A673 (cell line): Measurements from ENCODE around the gene ZNF892. TPM values are rescaled to one million over a fixed set of nuclear protein-coding genes. Genes with fewer than 3 reads are reported as not detected.

Source experiments
- BruUV-seq: library from RNA; stranded (reverse); fragments of 400-500 nt; replicated peaks from 2 replicates; lab custom pipeline; 2021; lab: Mats Ljungman, UMichigan
- CTCF ChIA-PET: fragments of 300-600 bp; sonication (Branson Sonifier 250); formaldehyde crosslinking; loops from one replicate; lab custom pipeline; 2022; ENCODE audit warnings: antibody characterized with exemption; lab: Charles Lee
- POLR2A ChIA-PET: fragments of 300-600 bp; sonication (Branson Sonifier 250); formaldehyde crosslinking; loops from one replicate; lab custom pipeline; 2022; ENCODE audit warnings: antibody characterized with exemption; ENCODE audit not compliant: low non-redundant PET; lab: Charles Lee
- DNase-seq: peaks from one replicate; pipeline ENCODE4 v3.0.0-alpha.2; 2015; ENCODE audit warnings: low spot score
- H3K27ac ChIP-seq: fragments of 200-600 bp; sonication (generic); 2 replicates; pipeline ENCODE4 v1.5.1; 2016; ENCODE audit warnings: mixed run types, low read depth, mild to moderate bottlenecking, mixed read lengths, antibody characterized with exemption, low read length; ENCODE audit not compliant: poor library complexity, severe bottlenecking
- H3K27me3 ChIP-seq: fragments of 200-600 bp; sonication (generic); replicated peaks from 2 replicates; pipeline ENCODE4 v1.6.1; 2017; ENCODE audit warnings: mixed run types, low read depth, mild to moderate bottlenecking, mixed read lengths, antibody characterized with exemption, low read length; ENCODE audit not compliant: insufficient read depth, poor library complexity
- H3K36me3 ChIP-seq: fragments of 200-600 bp; sonication (generic); 2 replicates; pipeline ENCODE4 v1.6.1; 2016; ENCODE audit warnings: mixed run types, mild to moderate bottlenecking, mixed read lengths, antibody characterized with exemption, low read length; ENCODE audit not compliant: insufficient read depth, poor library complexity, severe bottlenecking
- H3K4me1 ChIP-seq: fragments of 200-600 bp; sonication (generic); 2 replicates; pipeline ENCODE4 v1.6.1; 2017; ENCODE audit warnings: mixed run types, mild to moderate bottlenecking, mixed read lengths, antibody characterized with exemption, low read length; ENCODE audit not compliant: insufficient read depth, poor library complexity, severe bottlenecking
- H3K4me3 ChIP-seq: fragments of 200-600 bp; sonication (generic); 2 replicates; pipeline ENCODE4 v1.5.1; 2016; ENCODE audit warnings: low read depth, mixed run types, mild to moderate bottlenecking, mixed read lengths, low read length; ENCODE audit not compliant: poor library complexity, severe bottlenecking
- H3K9me3 ChIP-seq: fragments of 200-600 bp; sonication (generic); 2 replicates; pipeline ENCODE4 v1.6.1; 2016; ENCODE audit warnings: mixed run types, low read depth, mild to moderate bottlenecking, mixed read lengths, antibody characterized with exemption, low read length; ENCODE audit not compliant: poor library complexity, severe bottlenecking
- EZH2 ChIP-seq: fragments of 200-600 bp; sonication (generic); IDR thresholded peaks from 2 replicates; pipeline ENCODE4 v1.6.1; 2017; ENCODE audit warnings: borderline replicate concordance, low read depth, mild to moderate bottlenecking, mixed read lengths, antibody characterized with exemption, low read length; ENCODE audit not compliant: poor library complexity, severe bottlenecking
- intact Hi-C: fragments of 100-400 bp; cut with micrococcal nuclease; formaldehyde crosslinking; loops from one replicate; pipeline ENCODE4 v1.10.0; 2022; ENCODE audit not compliant: unreplicated experiment
- total RNA-seq: library from RNA; stranded (reverse); gene quantifications from 2 replicates; pipeline ENCODE4 v1.2.3, GENCODE V29; 2021
- TF ChIP-seq, protein P1 (sequence below): fragments of 300-800, 200-600 bp; sonication (generic); conservative IDR thresholded peaks from 2 replicates; pipeline ENCODE4 v1.5.1; 2017; ENCODE audit warnings: low read depth, mild to moderate bottlenecking, antibody characterized with exemption, low read length, moderate library complexity, mixed read lengths

ZNF892 gene
- total RNA-seq, 1 experiment from 2014 or later, result 7.2 TPM

DNA sequence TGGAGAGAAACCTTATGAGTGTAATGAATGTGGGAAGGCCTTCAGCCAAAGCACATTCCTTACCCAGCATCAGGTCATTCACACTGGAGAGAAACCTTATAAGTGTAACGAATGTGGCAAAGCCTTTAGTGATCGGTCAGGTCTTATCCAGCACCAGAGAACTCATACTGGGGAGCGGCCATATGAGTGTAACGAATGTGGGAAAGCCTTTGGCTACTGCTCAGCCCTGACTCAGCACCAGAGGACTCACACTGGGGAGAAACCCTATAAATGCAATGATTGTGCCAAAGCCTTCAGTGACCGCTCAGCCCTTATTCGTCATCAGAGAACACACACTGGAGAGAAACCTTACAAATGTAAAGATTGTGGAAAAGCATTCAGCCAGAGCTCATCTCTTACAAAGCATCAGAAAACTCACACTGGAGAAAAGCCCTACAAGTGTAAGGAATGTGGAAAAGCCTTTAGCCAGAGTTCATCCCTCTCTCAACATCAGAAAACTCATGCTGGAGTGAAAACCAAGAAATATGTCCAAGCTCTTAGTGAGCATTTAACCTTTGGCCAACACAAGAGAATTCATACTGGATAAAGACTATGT is 7.8 kb downstream of the ZNF892 start:
- Histone ChIP-seq H3K27me3 (no peaks in the 10 kb centered on the region), H3K9me3 (peaks cover 87% of the 10 kb centered on the region), H3K36me3 (peaks cover 43% of the 10 kb centered on the region), H3K27ac (no peak overlapping the region), H3K4me3 (no peak overlapping the region), H3K4me1 (no peaks in the 10 kb centered on the region)
- no peak for TF ChIP-seq EZH2
- TF ChIP-seq, protein P1, sequence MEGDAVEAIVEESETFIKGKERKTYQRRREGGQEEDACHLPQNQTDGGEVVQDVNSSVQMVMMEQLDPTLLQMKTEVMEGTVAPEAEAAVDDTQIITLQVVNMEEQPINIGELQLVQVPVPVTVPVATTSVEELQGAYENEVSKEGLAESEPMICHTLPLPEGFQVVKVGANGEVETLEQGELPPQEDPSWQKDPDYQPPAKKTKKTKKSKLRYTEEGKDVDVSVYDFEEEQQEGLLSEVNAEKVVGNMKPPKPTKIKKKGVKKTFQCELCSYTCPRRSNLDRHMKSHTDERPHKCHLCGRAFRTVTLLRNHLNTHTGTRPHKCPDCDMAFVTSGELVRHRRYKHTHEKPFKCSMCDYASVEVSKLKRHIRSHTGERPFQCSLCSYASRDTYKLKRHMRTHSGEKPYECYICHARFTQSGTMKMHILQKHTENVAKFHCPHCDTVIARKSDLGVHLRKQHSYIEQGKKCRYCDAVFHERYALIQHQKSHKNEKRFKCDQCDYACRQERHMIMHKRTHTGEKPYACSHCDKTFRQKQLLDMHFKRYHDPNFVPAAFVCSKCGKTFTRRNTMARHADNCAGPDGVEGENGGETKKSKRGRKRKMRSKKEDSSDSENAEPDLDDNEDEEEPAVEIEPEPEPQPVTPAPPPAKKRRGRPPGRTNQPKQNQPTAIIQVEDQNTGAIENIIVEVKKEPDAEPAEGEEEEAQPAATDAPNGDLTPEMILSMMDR, result no peak
- ChIA-PET CTCF (no interaction called here), POLR2A (no interaction called here)
- intact Hi-C loops, result no loop called here
- BruUV-seq, result no TSS peak
- no peak for DNase-seq

DNA sequence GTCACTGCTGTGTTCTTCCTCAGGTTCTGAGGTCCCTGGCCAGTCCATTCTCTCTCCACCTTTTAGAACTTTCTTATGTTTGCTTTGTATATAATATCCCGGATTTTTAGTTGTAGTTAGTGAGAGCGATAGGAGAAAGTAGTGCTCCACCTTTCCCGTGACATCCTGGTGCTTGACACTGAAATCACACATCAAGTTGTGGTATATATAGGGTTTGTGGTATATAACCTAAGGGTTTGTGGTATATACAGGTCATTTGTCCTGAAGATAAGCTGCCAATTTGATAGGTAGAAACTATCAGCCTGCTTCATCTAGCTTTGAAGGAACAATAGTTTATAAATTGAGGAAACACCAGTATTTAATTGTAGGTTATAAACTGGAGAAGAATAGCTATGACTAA is 13.1 kb downstream of the ZNF892 start:
- H3K27me3 ChIP-seq, result no peaks in the 10 kb centered on the region
- peaks cover 51% of the 10 kb centered on the region for H3K9me3 ChIP-seq
- ChIA-PET CTCF (interaction anchor here (0.6 kb wide), 1 partner anchor 141 kb away, joined by 4 read pairs; no protein-coding TSS in a partner anchor), POLR2A (no interaction called here)
- BruUV-seq, result no TSS peak
- H3K36me3 ChIP-seq, result peaks cover 1% of the 10 kb centered on the region
- no peak overlapping the region for H3K4me3 ChIP-seq
- no peak for TF ChIP-seq EZH2
- TF ChIP-seq, protein P1, result no peak
- intact Hi-C loops, result no loop called here
- H3K27ac ChIP-seq, result no peak overlapping the region
- DNase-seq, result no peak
- H3K4me1 ChIP-seq, result no peaks in the 10 kb centered on the region

DNA sequence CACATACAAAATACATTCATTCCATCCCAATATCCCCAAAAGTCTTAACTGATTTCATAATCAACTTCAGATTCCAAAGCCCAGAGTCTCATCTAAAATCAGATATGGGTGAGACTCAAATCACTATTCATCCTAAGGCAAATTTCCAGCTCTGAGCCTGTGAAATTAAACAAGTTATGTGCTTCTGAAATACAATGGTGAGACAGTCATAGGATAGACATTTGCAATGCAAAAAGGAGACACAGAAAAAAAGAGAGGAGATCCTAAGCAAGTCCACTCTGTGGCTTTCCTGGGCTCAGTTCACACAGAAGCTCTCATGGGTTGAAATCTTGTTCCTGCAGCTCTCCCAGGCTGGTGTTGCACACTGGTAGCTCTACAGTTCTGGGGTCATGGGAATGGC is 18.3 kb downstream of the ZNF892 start:
- Histone ChIP-seq H3K27me3 (no peaks in the 10 kb centered on the region), H3K4me1 (no peaks in the 10 kb centered on the region), H3K36me3 (no peaks in the 10 kb centered on the region), H3K27ac (no peak overlapping the region), H3K4me3 (no peak overlapping the region), H3K9me3 (peaks cover 10% of the 10 kb centered on the region)
- intact Hi-C loops, result no loop called here
- no peak for DNase-seq
- POLR2A ChIA-PET, result no interaction called here
- CTCF ChIA-PET, result no interaction called here
- no TSS peak for BruUV-seq
- TF ChIP-seq, protein P1, result no peak
- no peak for TF ChIP-seq EZH2
